ENCODE measurements around the gene CCDC149.
A peak's percentile ranks its signal among the peaks of the same experiment; 100 is the strongest.

DNA sequence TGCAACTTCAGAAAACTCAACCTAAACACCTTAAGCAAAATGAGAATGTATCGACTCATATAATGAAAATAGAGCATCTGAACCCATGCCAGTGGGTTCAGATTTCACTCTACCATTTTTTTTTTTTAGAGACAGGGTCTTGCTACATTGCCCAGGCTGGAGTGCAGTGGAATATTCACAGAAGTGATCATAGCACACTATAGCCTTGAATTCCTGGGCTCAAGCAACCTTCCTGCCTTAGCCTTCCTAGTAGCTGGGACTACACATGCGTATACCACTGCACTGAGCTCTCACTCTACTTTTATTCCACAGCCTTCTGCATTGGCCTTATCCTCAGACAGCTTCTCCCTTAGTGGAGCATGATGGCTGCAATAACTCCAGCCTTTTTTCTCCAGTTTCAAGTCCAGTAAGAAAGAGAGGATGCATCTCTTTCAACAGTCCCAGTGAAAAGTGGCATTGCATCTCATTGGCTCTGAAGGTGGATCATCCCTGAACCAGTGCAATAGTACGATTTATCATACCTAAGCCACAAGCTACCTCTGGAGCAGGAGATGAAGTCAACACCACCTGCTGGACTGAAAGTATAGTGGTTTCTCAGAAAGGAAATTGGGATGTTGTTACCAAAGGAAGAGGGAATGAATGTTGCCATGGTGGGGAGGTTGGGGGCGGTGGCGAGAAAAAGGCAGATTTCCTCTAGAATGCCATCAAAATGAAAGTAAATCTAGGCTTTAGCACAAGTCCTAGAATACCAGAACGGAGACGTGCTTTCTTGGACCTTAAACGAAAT lies 119.4 kb downstream of the CCDC149 start:
- TF ChIP-seq, protein P1, sequence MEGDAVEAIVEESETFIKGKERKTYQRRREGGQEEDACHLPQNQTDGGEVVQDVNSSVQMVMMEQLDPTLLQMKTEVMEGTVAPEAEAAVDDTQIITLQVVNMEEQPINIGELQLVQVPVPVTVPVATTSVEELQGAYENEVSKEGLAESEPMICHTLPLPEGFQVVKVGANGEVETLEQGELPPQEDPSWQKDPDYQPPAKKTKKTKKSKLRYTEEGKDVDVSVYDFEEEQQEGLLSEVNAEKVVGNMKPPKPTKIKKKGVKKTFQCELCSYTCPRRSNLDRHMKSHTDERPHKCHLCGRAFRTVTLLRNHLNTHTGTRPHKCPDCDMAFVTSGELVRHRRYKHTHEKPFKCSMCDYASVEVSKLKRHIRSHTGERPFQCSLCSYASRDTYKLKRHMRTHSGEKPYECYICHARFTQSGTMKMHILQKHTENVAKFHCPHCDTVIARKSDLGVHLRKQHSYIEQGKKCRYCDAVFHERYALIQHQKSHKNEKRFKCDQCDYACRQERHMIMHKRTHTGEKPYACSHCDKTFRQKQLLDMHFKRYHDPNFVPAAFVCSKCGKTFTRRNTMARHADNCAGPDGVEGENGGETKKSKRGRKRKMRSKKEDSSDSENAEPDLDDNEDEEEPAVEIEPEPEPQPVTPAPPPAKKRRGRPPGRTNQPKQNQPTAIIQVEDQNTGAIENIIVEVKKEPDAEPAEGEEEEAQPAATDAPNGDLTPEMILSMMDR (IDR thresholded peaks at IDR 0.05; ENCODE audit: low read length): peak; percentile 31
- TF ChIP-seq EZH2 (optimal IDR thresholded peaks at IDR 0.05; ENCODE audit: low read depth, low read length) (no peak), EZH2phosphoT487 (IDR thresholded peaks at IDR 0.05; ENCODE audit: low read length) (no peak)
